Gastroesophageal sphincter (tissue), 4 donors: ENCODE data around the gene NRXN3. TPM values are rescaled to one million over a fixed set of nuclear protein-coding genes. Genes with fewer than 3 reads are reported as not detected.

Source experiments
- ATAC-seq: fragments of 150-250 bp; one replicate; pipeline ENCODE4 v1.9.1; 2016; ENCODE audit warnings: mild to moderate bottlenecking, moderate library complexity
- H3K27ac ChIP-seq, 4 donors: fragments of 200-600 bp; sonication (generic) in 3 of 4; 1 replicate in 3 of 4; 2 replicates in 1 of 4; pipeline ENCODE4 v1.5.1; 2016 to 2019
- H3K27me3 ChIP-seq: fragments of 200-600 bp; sonication (generic); one replicate; pipeline ENCODE4 v1.5.1; 2019
- H3K36me3 ChIP-seq, 2 donors: fragments of 200-600 bp; sonication (generic); one replicate each; pipeline ENCODE4 v1.5.1; 2019; ENCODE audit warnings: control low read depth in 1 of 2
- H3K4me1 ChIP-seq, 3 donors: fragments of 200-600 bp; sonication (generic); 1 replicate in 2 of 3; 2 replicates in 1 of 3; pipeline ENCODE4 v1.5.1; 2016 to 2019; ENCODE audit warnings: control low read depth in 2 of 3
- H3K4me3 ChIP-seq, 2 donors: fragments of 200-600 bp; sonication (generic); one replicate each; pipeline ENCODE4 v1.5.1; 2019; ENCODE audit warnings: mild to moderate bottlenecking in 1 of 2, moderate library complexity in 1 of 2
- H3K9me3 ChIP-seq, 3 donors: fragments of 200-600 bp; sonication (generic); one replicate each; pipeline ENCODE4 v1.5.1; 2017 to 2019; ENCODE audit warnings: control low read depth in 2 of 3
- CTCF ChIP-seq, 4 experiments: fragments of 200-600 bp in 2 of 4; fragments of 450-650 bp in 2 of 4; sonication (generic) in 1 of 4; IDR thresholded peaks; one replicate each; pipeline ENCODE4 v1.5.1; 2017 to 2019; ENCODE audit warnings: antibody characterized with exemption in 4 of 4, mild to moderate bottlenecking in 2 of 4, moderate library complexity in 2 of 4
- EP300 ChIP-seq: sonication (generic); formaldehyde crosslinking; IDR thresholded peaks from one replicate; pipeline ENCODE4 v1.6.1; 2017; ENCODE audit warnings: antibody characterized with exemption, mild to moderate bottlenecking
- POLR2A ChIP-seq, 2 donors: fragments of 450-650 bp; IDR thresholded peaks; one replicate each; pipeline ENCODE4 v1.6.1; 2017; ENCODE audit warnings: antibody characterized with exemption in 2 of 2, mild to moderate bottlenecking in 2 of 2, moderate library complexity in 1 of 2
- POLR2AphosphoS5 ChIP-seq: sonication (generic); formaldehyde crosslinking; IDR thresholded peaks from one replicate; pipeline ENCODE4 v1.6.1; 2017; ENCODE audit warnings: antibody characterized with exemption
- WGBS, 2 donors: methylation state at CpG; one replicate each; pipeline ENCODE4 v1.1.5; 2018; ENCODE audit warnings: low coverage in 1 of 2; 5-methylcytosine and 5-hydroxymethylcytosine counted together
- total RNA-seq, 4 donors: library from RNA; depleted of rRNA; stranded (reverse); fragments of >200 nt; gene quantifications; one replicate each; pipeline ENCODE4 v1.1.0, GENCODE V29; 2016

NRXN3 gene
- total RNA-seq, 4 donors from 2014 or later, result 74.2 to 192 (median 98.2) TPM

DNA sequence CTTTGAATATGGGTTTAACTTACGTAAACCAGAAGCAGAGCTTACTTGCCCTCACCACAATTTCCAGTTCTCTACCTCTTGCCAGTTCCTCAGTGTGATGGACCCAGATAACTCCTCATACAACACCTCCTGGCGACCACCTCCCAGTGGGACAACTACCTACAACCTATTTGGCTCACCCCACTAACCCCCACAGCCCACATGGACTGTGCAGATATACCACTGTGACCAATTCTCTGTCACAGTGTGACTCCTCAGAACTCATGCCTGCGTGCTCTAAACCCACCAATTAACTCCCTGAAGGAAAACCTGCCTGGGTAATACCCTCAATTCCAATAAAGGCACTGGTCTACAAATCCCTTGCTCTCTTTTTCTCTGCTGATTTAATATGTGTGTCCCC is 1729.4 kb downstream of the NRXN3 start:
- Histone ChIP-seq H3K9me3 (no peaks in the 10 kb centered on the region), H3K4me3 (no peak overlapping the region), H3K4me1 (no peaks in the 10 kb centered on the region), H3K27me3 (no peaks in the 10 kb centered on the region), H3K27ac (no peak overlapping the region), H3K36me3 (no peaks in the 10 kb centered on the region)
- no peak for ATAC-seq
- 73 to 96% methylated on average over 2 to 3 of the region's 3 CpGs for WGBS, 2 donors
- no peak for TF ChIP-seq POLR2A (IDR thresholded peaks at IDR 0.05)
- no peak for TF ChIP-seq EP300
- TF ChIP-seq POLR2AphosphoS5, result no peak
- TF ChIP-seq CTCF (IDR thresholded peaks at IDR 0.05), result no peak

- H3K27me3 ChIP-seq, result no peaks in the 10 kb centered on the region
- no peak overlapping the region for H3K4me3 ChIP-seq
- H3K4me1 ChIP-seq, result no peaks in the 10 kb centered on the region
- TF ChIP-seq POLR2AphosphoS5 (no peak), POLR2A (IDR thresholded peaks at IDR 0.05) (no peak), EP300 (no peak), CTCF (IDR thresholded peaks at IDR 0.05) (no peak)
- ATAC-seq, result no peak
- H3K9me3 ChIP-seq, result no peaks in the 10 kb centered on the region
- 82% methylated on average over 1 of the region's 1 CpG; no CpG with 5 or more reads in 1 of the 2 donors for WGBS, 2 donors
- H3K36me3 ChIP-seq, result no peaks in the 10 kb centered on the region
- H3K27ac ChIP-seq, result no peak overlapping the region
Measured at GRCh38 chr14:79904497-79904896, 1734.3 kb downstream of the NRXN3 start.

GRCh38 chr14:79906994-79907393 is 1736.8 kb downstream of the NRXN3 start:
- H3K4me3 ChIP-seq, result no peak overlapping the region
- H3K27me3 ChIP-seq, result no peaks in the 10 kb centered on the region
- no peak overlapping the region for H3K27ac ChIP-seq
- TF ChIP-seq POLR2A (IDR thresholded peaks at IDR 0.05) (no peak), CTCF (IDR thresholded peaks at IDR 0.05) (no peak), POLR2AphosphoS5 (no peak), EP300 (no peak)
- H3K36me3 ChIP-seq, result no peaks in the 10 kb centered on the region
- no peak for ATAC-seq
- H3K9me3 ChIP-seq, result no peaks in the 10 kb centered on the region
- no peaks in the 10 kb centered on the region for H3K4me1 ChIP-seq
- WGBS, 2 donors, result 100% methylated on average over 1 of the region's 1 CpG; no CpG with 5 or more reads in 1 of the 2 donors

- Histone ChIP-seq H3K9me3 (no peaks in the 10 kb centered on the region), H3K4me1 (no peaks in the 10 kb centered on the region), H3K36me3 (no peaks in the 10 kb centered on the region), H3K27ac (no peak overlapping the region), H3K4me3 (no peak overlapping the region), H3K27me3 (no peaks in the 10 kb centered on the region)
- ATAC-seq, result no peak
- TF ChIP-seq POLR2AphosphoS5 (no peak), POLR2A (IDR thresholded peaks at IDR 0.05) (no peak), CTCF (IDR thresholded peaks at IDR 0.05) (no peak), EP300 (no peak)
- 59 to 73% methylated on average over 2 of the region's 2 CpGs for WGBS, 2 donors
Measured at GRCh38 chr14:79910086-79910485, 1739.9 kb downstream of the NRXN3 start.

GRCh38 chr14:79911744-79912143 is 1741.6 kb downstream of the NRXN3 start:
- H3K27me3 ChIP-seq, result no peaks in the 10 kb centered on the region
- no peaks in the 10 kb centered on the region for H3K4me1 ChIP-seq
- no peaks in the 10 kb centered on the region for H3K36me3 ChIP-seq
- no peak overlapping the region for H3K4me3 ChIP-seq
- no peak for ATAC-seq
- no peak overlapping the region for H3K27ac ChIP-seq
- WGBS, 2 donors, result 85 to 89% methylated on average over 3 to 4 of the region's 4 CpGs
- no peaks in the 10 kb centered on the region for H3K9me3 ChIP-seq
- TF ChIP-seq CTCF (IDR thresholded peaks at IDR 0.05) (no peak), EP300 (no peak), POLR2AphosphoS5 (no peak), POLR2A (IDR thresholded peaks at IDR 0.05) (no peak)
